Endodermal cell (in vitro differentiated cells): ENCODE results near the gene RABGAP1L. TPM values are rescaled to one million over a fixed set of nuclear protein-coding genes. Genes with fewer than 3 reads are reported as not detected.
"Not testable (repeated sequence)": the region's sequence is repeated elsewhere in the genome, so short reads cannot be mapped to it uniquely, and the experiment has no call there.

ENCODE experiments used
- DNase-seq: peaks from one replicate; pipeline ENCODE4 v3.0.0-alpha.2; 2017
- H3K27ac ChIP-seq: 2 replicates; pipeline ENCODE4 v1.5.1; 2013; ENCODE audit warnings: mild to moderate bottlenecking, low read depth, low read length, moderate library complexity
- H3K27me3 ChIP-seq: 2 replicates; pipeline ENCODE4 v1.6.1; 2013; ENCODE audit warnings: mild to moderate bottlenecking, low read length, moderate library complexity; ENCODE audit not compliant: insufficient read depth, control insufficient read depth, poor library complexity, severe bottlenecking
- H3K36me3 ChIP-seq: 2 replicates; pipeline ENCODE4 v1.7.0; 2013; ENCODE audit warnings: mild to moderate bottlenecking, low read length, moderate library complexity; ENCODE audit not compliant: control insufficient read depth, insufficient read depth
- H3K4me1 ChIP-seq: one replicate; pipeline ENCODE4 v1.7.0; 2013; ENCODE audit warnings: low read length; ENCODE audit not compliant: control insufficient read depth, insufficient read depth
- H3K4me3 ChIP-seq: 2 replicates; pipeline ENCODE4 v1.5.1; 2013; ENCODE audit warnings: mild to moderate bottlenecking, low read length, moderate library complexity
- H3K9ac ChIP-seq: 2 replicates; pipeline ENCODE4 v1.6.1; 2013; ENCODE audit warnings: mild to moderate bottlenecking, low read length, moderate library complexity; ENCODE audit not compliant: poor library complexity, severe bottlenecking; ENCODE audit errors: extremely low read depth
- H3K9me3 ChIP-seq: 2 replicates; pipeline ENCODE4 v1.6.1; 2013; ENCODE audit warnings: mild to moderate bottlenecking, low read length, moderate library complexity; ENCODE audit not compliant: control insufficient read depth
- H3K27ac Mint-ChIP-seq: 2 replicates; pipeline ENCODE4 v1.8.0; 2020; ENCODE audit warnings: mixed read lengths
- H3K27me3 Mint-ChIP-seq: 2 replicates; pipeline ENCODE4 v1.8.0; 2021; ENCODE audit warnings: mild to moderate bottlenecking, mixed read lengths; ENCODE audit not compliant: insufficient read depth
- H3K36me3 Mint-ChIP-seq: 2 replicates; pipeline ENCODE4 v1.8.0; 2020; ENCODE audit warnings: low read depth, mixed read lengths
- H3K4me1 Mint-ChIP-seq: 2 replicates; pipeline ENCODE4 v1.8.0; 2020; ENCODE audit warnings: mixed read lengths
- H3K4me3 Mint-ChIP-seq: 2 replicates; pipeline ENCODE4 v1.8.0; 2020; ENCODE audit warnings: mild to moderate bottlenecking, moderate library complexity, mixed read lengths
- H3K9me3 Mint-ChIP-seq: 2 replicates; pipeline ENCODE4 v1.8.0; 2020; ENCODE audit warnings: mild to moderate bottlenecking, mixed read lengths
- WGBS, 2 experiments: methylation state at CpG; one replicate each; pipeline versions ENCODE4 v1.1.5 to v1.1.7; 2013; ENCODE audit warnings: missing lambda C conversion rate in 2 of 2, mixed read lengths in 1 of 2; ENCODE audit not compliant: insufficient coverage in 1 of 2, insufficient read length in 1 of 2; 5-methylcytosine and 5-hydroxymethylcytosine counted together
- total RNA-seq, 2 donors: library from RNA; stranded (reverse); fragmentation: NEBNext Ultra II Directional in 1 of 2; extraction: Animal tissue kit (Norgen Biotek cat#: 25700) in 1 of 2; gene quantifications; 2 replicates in 1 of 2; 3 replicates in 1 of 2; pipeline ENCODE4 v1.2.1, GENCODE V29; 2021
- TF ChIP-seq, protein P1 (sequence below): fragments of 200-600 bp; sonication (generic); conservative IDR thresholded peaks from 2 replicates; pipeline ENCODE4 v1.5.0; 2021; ENCODE audit warnings: antibody characterized with exemption, mild to moderate bottlenecking

RABGAP1L gene
- total RNA-seq, 2 donors from 2014 or later: 32.5 to 36.9 TPM

- H3K4me1 ChIP-seq: no peaks in the 10 kb centered on the region
- no peaks in the 10 kb centered on the region for H3K9me3 ChIP-seq
- no peaks in the 10 kb centered on the region for H3K27me3 Mint-ChIP-seq
- no peak overlapping the region for H3K4me3 ChIP-seq
- TF ChIP-seq, protein P1, sequence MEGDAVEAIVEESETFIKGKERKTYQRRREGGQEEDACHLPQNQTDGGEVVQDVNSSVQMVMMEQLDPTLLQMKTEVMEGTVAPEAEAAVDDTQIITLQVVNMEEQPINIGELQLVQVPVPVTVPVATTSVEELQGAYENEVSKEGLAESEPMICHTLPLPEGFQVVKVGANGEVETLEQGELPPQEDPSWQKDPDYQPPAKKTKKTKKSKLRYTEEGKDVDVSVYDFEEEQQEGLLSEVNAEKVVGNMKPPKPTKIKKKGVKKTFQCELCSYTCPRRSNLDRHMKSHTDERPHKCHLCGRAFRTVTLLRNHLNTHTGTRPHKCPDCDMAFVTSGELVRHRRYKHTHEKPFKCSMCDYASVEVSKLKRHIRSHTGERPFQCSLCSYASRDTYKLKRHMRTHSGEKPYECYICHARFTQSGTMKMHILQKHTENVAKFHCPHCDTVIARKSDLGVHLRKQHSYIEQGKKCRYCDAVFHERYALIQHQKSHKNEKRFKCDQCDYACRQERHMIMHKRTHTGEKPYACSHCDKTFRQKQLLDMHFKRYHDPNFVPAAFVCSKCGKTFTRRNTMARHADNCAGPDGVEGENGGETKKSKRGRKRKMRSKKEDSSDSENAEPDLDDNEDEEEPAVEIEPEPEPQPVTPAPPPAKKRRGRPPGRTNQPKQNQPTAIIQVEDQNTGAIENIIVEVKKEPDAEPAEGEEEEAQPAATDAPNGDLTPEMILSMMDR: no peak
- DNase-seq: no peak
- no peaks in the 10 kb centered on the region for H3K36me3 Mint-ChIP-seq
- WGBS, 2 experiments: 89 to 90% methylated on average over 2 of the region's 2 CpGs
- H3K9ac ChIP-seq: no peak overlapping the region
- H3K9me3 Mint-ChIP-seq: peaks cover 2% of the 10 kb centered on the region
- no peak overlapping the region for H3K4me3 Mint-ChIP-seq
- no peaks in the 10 kb centered on the region for H3K4me1 Mint-ChIP-seq
- no peaks in the 10 kb centered on the region for H3K27me3 ChIP-seq
- no peaks in the 10 kb centered on the region for H3K36me3 ChIP-seq
- H3K27ac Mint-ChIP-seq: no peak overlapping the region
- H3K27ac ChIP-seq: no peak overlapping the region
These were observed 447.2 kb downstream of the RABGAP1L start for GRCh38 chr1:174606471-174606870.

DNA sequence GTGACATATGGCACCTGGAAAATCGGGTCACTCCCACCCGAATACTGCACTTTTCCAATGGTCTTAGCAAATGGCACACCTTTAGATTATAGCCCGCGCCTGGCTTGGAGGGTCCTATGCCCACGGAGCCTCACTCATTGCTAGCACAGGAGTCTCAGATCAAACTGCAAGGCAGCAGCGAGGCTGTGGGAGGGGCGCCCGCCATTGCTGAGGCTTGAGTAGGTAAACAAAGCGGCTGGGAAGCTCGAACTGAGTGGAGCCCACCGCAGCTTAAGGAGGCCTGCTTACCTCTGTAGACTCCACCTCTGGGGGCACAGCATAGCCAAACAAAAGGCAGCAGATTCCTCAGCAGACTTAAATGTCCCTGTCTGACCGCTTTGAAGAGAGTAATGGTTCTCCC is 458.6 kb downstream of the RABGAP1L start:
- not testable (repeated sequence) for H3K4me1 Mint-ChIP-seq, H3K4me1 ChIP-seq, H3K27ac ChIP-seq, H3K9ac ChIP-seq, H3K27ac Mint-ChIP-seq, H3K36me3 ChIP-seq, H3K27me3 Mint-ChIP-seq, H3K4me3 Mint-ChIP-seq, H3K4me3 ChIP-seq, DNase-seq, H3K27me3 ChIP-seq
- 93 to 95% methylated on average over 12 of the region's 12 CpGs for WGBS, 2 experiments
- H3K36me3 Mint-ChIP-seq: peaks cover 24% of the 10 kb centered on the region
- H3K9me3 ChIP-seq: peaks cover 24% of the 10 kb centered on the region
- peaks cover 75% of the 10 kb centered on the region for H3K9me3 Mint-ChIP-seq

DNA sequence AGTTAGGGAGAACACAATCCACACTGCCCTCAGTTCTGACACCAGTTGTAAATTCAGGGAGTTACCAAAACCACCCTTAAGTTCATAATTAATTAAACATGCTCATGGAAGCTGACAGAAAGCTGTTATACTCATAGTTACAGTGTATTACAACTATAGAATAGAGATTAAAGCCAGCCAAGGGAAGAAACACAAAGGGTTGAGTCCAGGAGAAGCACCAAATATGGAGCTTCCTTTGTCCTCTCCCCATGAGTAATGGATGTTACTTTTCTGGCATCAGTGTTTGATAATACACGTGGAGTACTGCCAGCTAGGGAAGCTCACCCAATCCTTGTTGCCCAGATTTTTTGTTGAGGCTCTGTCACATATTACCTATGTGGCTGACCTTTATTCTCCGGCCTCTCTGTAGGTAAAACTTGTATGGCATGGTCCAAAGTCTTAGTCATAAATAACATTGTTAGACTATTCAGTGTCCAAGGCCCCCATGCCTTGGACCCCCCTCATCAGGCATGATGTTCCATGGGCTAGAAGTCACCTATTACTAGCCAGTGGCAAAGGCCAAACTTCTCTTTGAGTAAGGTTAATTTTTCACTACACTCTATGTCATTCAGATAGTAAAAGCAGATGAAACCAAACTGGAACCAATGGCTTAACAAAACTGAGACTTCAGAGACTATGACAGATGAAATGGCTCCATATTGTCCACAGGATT is 464.2 kb downstream of the RABGAP1L start:
- 91 to 100% methylated on average over 2 of the region's 2 CpGs for WGBS, 2 experiments
- DNase-seq: no peak
- TF ChIP-seq, protein P1: no peak

More for the DNA sequence above, 464.2 kb downstream of the RABGAP1L start:
- no peaks in the 10 kb centered on the region for H3K4me1 Mint-ChIP-seq
- no peaks in the 10 kb centered on the region for H3K9me3 ChIP-seq
- no peaks in the 10 kb centered on the region for H3K27me3 Mint-ChIP-seq
- peaks cover 3% of the 10 kb centered on the region for H3K36me3 Mint-ChIP-seq
- H3K27me3 ChIP-seq: no peaks in the 10 kb centered on the region
- peaks cover 32% of the 10 kb centered on the region for H3K9me3 Mint-ChIP-seq
- H3K4me1 ChIP-seq: no peaks in the 10 kb centered on the region
- no peak overlapping the region for H3K27ac ChIP-seq
- H3K27ac Mint-ChIP-seq: no peak overlapping the region
- no peak overlapping the region for H3K4me3 ChIP-seq
- H3K4me3 Mint-ChIP-seq: no peak overlapping the region
- H3K36me3 ChIP-seq: no peaks in the 10 kb centered on the region
- no peak overlapping the region for H3K9ac ChIP-seq
